Endothelial cell (in vitro differentiated cells): ENCODE results near the gene GNPDA1. TPM values are rescaled to one million over a fixed set of nuclear protein-coding genes. Genes with fewer than 3 reads are reported as not detected.
A peak's percentile ranks its signal among the peaks of the same experiment; 100 is the strongest.

ENCODE experiments used
- DNase-seq: peaks from one replicate; pipeline ENCODE4 v3.0.0; 2021; ENCODE audit warnings: low spot score
- H3K27ac Mint-ChIP-seq: one replicate; pipeline ENCODE4 v1.8.0; 2021; ENCODE audit warnings: mixed read lengths, inconsistent platforms; ENCODE audit not compliant: unreplicated experiment
- H3K27me3 Mint-ChIP-seq: one replicate; pipeline ENCODE4 v1.8.0; 2021; ENCODE audit warnings: mild to moderate bottlenecking, moderate library complexity, mixed read lengths, inconsistent platforms; ENCODE audit not compliant: unreplicated experiment
- H3K36me3 Mint-ChIP-seq: one replicate; pipeline ENCODE4 v1.8.0; 2021; ENCODE audit warnings: mild to moderate bottlenecking, low read depth, mixed read lengths, inconsistent platforms; ENCODE audit not compliant: unreplicated experiment
- H3K4me1 Mint-ChIP-seq: one replicate; pipeline ENCODE4 v1.8.0; 2021; ENCODE audit warnings: mild to moderate bottlenecking, mixed read lengths, inconsistent platforms; ENCODE audit not compliant: unreplicated experiment
- H3K4me3 Mint-ChIP-seq: one replicate; pipeline ENCODE4 v1.8.0; 2021; ENCODE audit warnings: mild to moderate bottlenecking, mixed read lengths, inconsistent platforms; ENCODE audit not compliant: unreplicated experiment
- H3K9me3 Mint-ChIP-seq: one replicate; pipeline ENCODE4 v1.8.0; 2021; ENCODE audit warnings: mixed read lengths, inconsistent platforms; ENCODE audit not compliant: unreplicated experiment
- CTCF ChIP-seq: fragments of 200-600 bp; sonication (generic); IDR thresholded peaks from one replicate; pipeline ENCODE4 v1.5.0; 2021; ENCODE audit warnings: antibody characterized with exemption; ENCODE audit not compliant: unreplicated experiment
- total RNA-seq: library from RNA; stranded (reverse); fragmentation: NEBNext Ultra II Directional; extraction: Animal tissue kit (Norgen Biotek cat#: 25700); gene quantifications from one replicate; pipeline ENCODE4 v1.2.1, GENCODE V29; 2021; ENCODE audit not compliant: unreplicated experiment

GNPDA1 gene
- total RNA-seq, 1 donor from 2014 or later: 59.5 TPM

GRCh38 chr5:142014911-142015584, 2.2 kb upstream of the GNPDA1 start:
- Mint-ChIP-seq H3K9me3 (no peaks in the 10 kb centered on the region), H3K4me3 (no peak overlapping the region), H3K36me3 (no peaks in the 10 kb centered on the region), H3K27me3 (no peaks in the 10 kb centered on the region), H3K4me1 (peaks cover 16% of the 10 kb centered on the region), H3K27ac (peak overlapping the region; percentile 27)
- TF ChIP-seq CTCF: peak; percentile 56
- DNase-seq: no peak

- DNase-seq: no peak
- no peaks in the 10 kb centered on the region for H3K9me3 Mint-ChIP-seq
- H3K4me1 Mint-ChIP-seq: peaks cover 16% of the 10 kb centered on the region
- H3K27ac Mint-ChIP-seq: no peak overlapping the region
- no peaks in the 10 kb centered on the region for H3K27me3 Mint-ChIP-seq
- no peaks in the 10 kb centered on the region for H3K36me3 Mint-ChIP-seq
- H3K4me3 Mint-ChIP-seq: peak overlapping the region; percentile 89
- no peak for TF ChIP-seq CTCF
These were observed 1.1 kb upstream of the GNPDA1 start for GRCh38 chr5:142013734-142014521.

GRCh38 chr5:142012186-142012785, 541 bp downstream of the GNPDA1 start:
- TF ChIP-seq CTCF: no peak
- peak overlapping the region; percentile 11 for H3K27ac Mint-ChIP-seq
- DNase-seq: peak; percentile 45
- H3K27me3 Mint-ChIP-seq: no peaks in the 10 kb centered on the region
- peaks cover 16% of the 10 kb centered on the region for H3K4me1 Mint-ChIP-seq
- peak overlapping the region; percentile 88 for H3K4me3 Mint-ChIP-seq
- H3K36me3 Mint-ChIP-seq: peaks cover 4% of the 10 kb centered on the region
- no peaks in the 10 kb centered on the region for H3K9me3 Mint-ChIP-seq

- Mint-ChIP-seq H3K4me3 (peak overlapping the region; percentile 88), H3K9me3 (no peaks in the 10 kb centered on the region), H3K27me3 (no peaks in the 10 kb centered on the region), H3K36me3 (peaks cover 4% of the 10 kb centered on the region), H3K4me1 (peaks cover 16% of the 10 kb centered on the region), H3K27ac (peak overlapping the region; percentile 11)
- no peak for TF ChIP-seq CTCF
- no peak for DNase-seq
These were observed 1.1 kb downstream of the GNPDA1 start for GRCh38 chr5:142011572-142012185.
